GM19193 (cell line): ENCODE data around the gene CLK4.

Experiments
- POLR2A ChIP-seq: IDR thresholded peaks from 4 replicates; pipeline ENCODE4 v1.6.1; 2011; ENCODE audit not compliant: insufficient read depth, insufficient read length; ENCODE audit errors: extremely low read depth

The CLK4 gene

GRCh38 chr5:178644826-178645545 is 18.1 kb upstream of the CLK4 start:
- TF ChIP-seq POLR2A, result no peak

GRCh38 chr5:178642351-178642909 is 15.6 kb upstream of the CLK4 start:
- TF ChIP-seq POLR2A, result no peak

- TF ChIP-seq POLR2A, result no peak
Measured at GRCh38 chr5:178641711-178642110, 14.9 kb upstream of the CLK4 start.

GRCh38 chr5:178640331-178641045 is 13.6 kb upstream of the CLK4 start:
- no peak for TF ChIP-seq POLR2A

GRCh38 chr5:178637356-178638074 is 10.7 kb upstream of the CLK4 start:
- TF ChIP-seq POLR2A, result no peak

- no peak for TF ChIP-seq POLR2A
Measured at GRCh38 chr5:178632285-178632684, 5.4 kb upstream of the CLK4 start.

GRCh38 chr5:178630951-178631350 is 4.1 kb upstream of the CLK4 start:
- TF ChIP-seq POLR2A, result no peak

- no peak for TF ChIP-seq POLR2A
Measured at GRCh38 chr5:178630475-178630930, 3.7 kb upstream of the CLK4 start.

GRCh38 chr5:178627259-178627598 is 379 bp upstream of the CLK4 start:
- TF ChIP-seq POLR2A, result no peak

GRCh38 chr5:178625679-178626483 is 969 bp downstream of the CLK4 start:
- no peak for TF ChIP-seq POLR2A

GRCh38 chr5:178624631-178625546 is 2.0 kb downstream of the CLK4 start:
- no peak for TF ChIP-seq POLR2A

- TF ChIP-seq POLR2A, result no peak
Measured at GRCh38 chr5:178622679-178623247, 4.1 kb downstream of the CLK4 start.

- TF ChIP-seq POLR2A, result no peak
Measured at GRCh38 chr5:178619390-178619789, 7.5 kb downstream of the CLK4 start.
